Measurements from ENCODE around the gene FCHO2.

Gene FCHO2

GRCh38 chr5:73037545-73037944 is 81.7 kb downstream of the FCHO2 start:
- no peak for TF ChIP-seq CTCF (conservative IDR thresholded peaks at IDR 0.05)
- no peak overlapping the region for H3K27ac ChIP-seq

GRCh38 chr5:73039082-73039481 is 83.2 kb downstream of the FCHO2 start:
- TF ChIP-seq CTCF (conservative IDR thresholded peaks at IDR 0.05), result no peak

GRCh38 chr5:73042993-73043392 is 87.2 kb downstream of the FCHO2 start:
- TF ChIP-seq CTCF (conservative IDR thresholded peaks at IDR 0.05), result no peak

More at GRCh38 chr5:73039082-73039481, 83.2 kb downstream of the FCHO2 start:
- H3K27ac ChIP-seq, result no peak overlapping the region

GRCh38 chr5:73044546-73044945 is 88.7 kb downstream of the FCHO2 start:
- H3K27ac ChIP-seq, result no peak overlapping the region
- no peak for TF ChIP-seq CTCF (conservative IDR thresholded peaks at IDR 0.05)

More at GRCh38 chr5:73042993-73043392, 87.2 kb downstream of the FCHO2 start:
- no peak overlapping the region for H3K27ac ChIP-seq

GRCh38 chr5:73045623-73046022 is 89.8 kb downstream of the FCHO2 start:
- no peak for TF ChIP-seq CTCF (conservative IDR thresholded peaks at IDR 0.05)
- H3K27ac ChIP-seq, result no peak overlapping the region

GRCh38 chr5:73061593-73061992 is 105.8 kb downstream of the FCHO2 start:
- TF ChIP-seq CTCF (conservative IDR thresholded peaks at IDR 0.05), result no peak
- H3K27ac ChIP-seq, result no peak overlapping the region

GRCh38 chr5:73066466-73066865 is 110.6 kb downstream of the FCHO2 start:
- H3K27ac ChIP-seq, result no peak overlapping the region
- no peak for TF ChIP-seq CTCF (conservative IDR thresholded peaks at IDR 0.05)

GRCh38 chr5:73067213-73067612 is 111.4 kb downstream of the FCHO2 start:
- TF ChIP-seq CTCF (conservative IDR thresholded peaks at IDR 0.05), result no peak
- H3K27ac ChIP-seq, result no peak overlapping the region
